ENCODE data around the gene LPCAT1.

- TF ChIP-seq POLR2A (IDR thresholded peaks at IDR 0.05; ENCODE audit: low read length), result no peak
- no peak for TF ChIP-seq GATA1 (IDR thresholded peaks at IDR 0.05; ENCODE audit: low read depth, low read length)
Measured at GRCh38 chr5:1484730-1485578, 38.8 kb downstream of the LPCAT1 start.
